ENCODE results near the gene FAM219A. TPM values are rescaled to one million over a fixed set of nuclear protein-coding genes. Genes with fewer than 3 reads are reported as not detected.

The FAM219A gene
- total RNA-seq, 1 donor from 2014 or later = 35.7 TPM

DNA sequence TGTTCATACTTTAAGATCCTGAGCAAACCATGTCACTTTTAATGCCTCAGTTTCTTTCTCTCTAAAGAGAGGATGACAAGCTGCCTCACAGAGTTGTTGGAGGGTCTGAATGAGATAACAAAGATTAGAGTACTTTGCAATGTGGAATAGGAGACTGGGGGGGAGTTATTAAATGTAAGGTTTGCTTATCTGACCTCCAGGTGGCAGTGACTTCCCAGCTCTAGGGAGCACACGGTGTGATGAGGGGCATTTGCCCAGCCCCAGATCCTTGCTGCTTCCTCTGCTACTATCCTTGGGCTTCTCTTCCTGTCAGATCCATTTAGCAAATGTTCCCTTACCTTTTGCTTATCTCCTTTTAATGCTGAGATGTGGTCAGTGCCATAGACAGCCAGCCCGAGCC lies 33.7 kb upstream of the FAM219A start:
- TF ChIP-seq, protein P1, sequence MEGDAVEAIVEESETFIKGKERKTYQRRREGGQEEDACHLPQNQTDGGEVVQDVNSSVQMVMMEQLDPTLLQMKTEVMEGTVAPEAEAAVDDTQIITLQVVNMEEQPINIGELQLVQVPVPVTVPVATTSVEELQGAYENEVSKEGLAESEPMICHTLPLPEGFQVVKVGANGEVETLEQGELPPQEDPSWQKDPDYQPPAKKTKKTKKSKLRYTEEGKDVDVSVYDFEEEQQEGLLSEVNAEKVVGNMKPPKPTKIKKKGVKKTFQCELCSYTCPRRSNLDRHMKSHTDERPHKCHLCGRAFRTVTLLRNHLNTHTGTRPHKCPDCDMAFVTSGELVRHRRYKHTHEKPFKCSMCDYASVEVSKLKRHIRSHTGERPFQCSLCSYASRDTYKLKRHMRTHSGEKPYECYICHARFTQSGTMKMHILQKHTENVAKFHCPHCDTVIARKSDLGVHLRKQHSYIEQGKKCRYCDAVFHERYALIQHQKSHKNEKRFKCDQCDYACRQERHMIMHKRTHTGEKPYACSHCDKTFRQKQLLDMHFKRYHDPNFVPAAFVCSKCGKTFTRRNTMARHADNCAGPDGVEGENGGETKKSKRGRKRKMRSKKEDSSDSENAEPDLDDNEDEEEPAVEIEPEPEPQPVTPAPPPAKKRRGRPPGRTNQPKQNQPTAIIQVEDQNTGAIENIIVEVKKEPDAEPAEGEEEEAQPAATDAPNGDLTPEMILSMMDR (IDR thresholded peaks at IDR 0.05) = no peak
- Mint-ChIP-seq H3K36me3 (ENCODE audit: low read depth) (no peaks in the 10 kb centered on the region), H3K27ac (ENCODE audit: unreplicated experiment) (no peak overlapping the region), H3K9me3 (ENCODE audit: low read depth) (no peaks in the 10 kb centered on the region), H3K4me1 (ENCODE audit: low read depth) (no peaks in the 10 kb centered on the region), H3K4me3 (ENCODE audit: unreplicated experiment) (no peak overlapping the region), H3K27me3 (ENCODE audit: low read depth) (peaks cover 38% of the 10 kb centered on the region)
- no peak for DNase-seq (ENCODE audit: low spot score)

DNA sequence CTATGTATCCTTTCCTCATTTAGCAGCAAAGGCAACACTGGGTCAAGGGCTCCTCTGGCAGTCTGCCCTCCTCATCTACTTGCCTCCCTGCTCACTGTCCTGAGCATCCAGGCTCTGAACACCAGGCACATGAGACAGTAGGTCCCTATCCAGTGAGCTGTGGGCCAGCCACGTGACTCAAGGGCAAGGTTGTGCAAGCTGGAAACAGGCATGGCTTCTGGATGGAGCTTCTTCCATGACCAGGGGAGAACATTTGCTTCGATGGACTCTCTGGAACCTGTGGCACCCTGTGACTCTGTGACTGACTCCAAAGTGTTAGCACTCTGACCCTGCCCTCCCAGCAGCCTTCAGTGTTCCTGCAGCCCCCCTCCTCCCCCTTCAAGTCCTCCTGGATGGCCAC lies 33.2 kb upstream of the FAM219A start:
- H3K4me1 Mint-ChIP-seq (ENCODE audit: low read depth) = no peaks in the 10 kb centered on the region
- H3K4me3 Mint-ChIP-seq (ENCODE audit: unreplicated experiment) = no peak overlapping the region
- H3K27me3 Mint-ChIP-seq (ENCODE audit: low read depth) = peaks cover 41% of the 10 kb centered on the region
- H3K27ac Mint-ChIP-seq (ENCODE audit: unreplicated experiment) = no peak overlapping the region
- no peaks in the 10 kb centered on the region for H3K36me3 Mint-ChIP-seq (ENCODE audit: low read depth)
- H3K9me3 Mint-ChIP-seq (ENCODE audit: low read depth) = no peaks in the 10 kb centered on the region
- no peak for DNase-seq (ENCODE audit: low spot score)
- TF ChIP-seq, protein P1 (IDR thresholded peaks at IDR 0.05) = no peak

GRCh38 chr9:34490760-34491159 lies 32.4 kb upstream of the FAM219A start:
- Mint-ChIP-seq H3K36me3 (ENCODE audit: low read depth) (no peaks in the 10 kb centered on the region), H3K4me1 (ENCODE audit: low read depth) (no peaks in the 10 kb centered on the region), H3K27me3 (ENCODE audit: low read depth) (peaks cover 40% of the 10 kb centered on the region), H3K4me3 (ENCODE audit: unreplicated experiment) (no peak overlapping the region), H3K27ac (ENCODE audit: unreplicated experiment) (no peak overlapping the region), H3K9me3 (ENCODE audit: low read depth) (no peaks in the 10 kb centered on the region)
- DNase-seq (ENCODE audit: low spot score) = no peak
- TF ChIP-seq, protein P1 (IDR thresholded peaks at IDR 0.05) = no peak

DNA sequence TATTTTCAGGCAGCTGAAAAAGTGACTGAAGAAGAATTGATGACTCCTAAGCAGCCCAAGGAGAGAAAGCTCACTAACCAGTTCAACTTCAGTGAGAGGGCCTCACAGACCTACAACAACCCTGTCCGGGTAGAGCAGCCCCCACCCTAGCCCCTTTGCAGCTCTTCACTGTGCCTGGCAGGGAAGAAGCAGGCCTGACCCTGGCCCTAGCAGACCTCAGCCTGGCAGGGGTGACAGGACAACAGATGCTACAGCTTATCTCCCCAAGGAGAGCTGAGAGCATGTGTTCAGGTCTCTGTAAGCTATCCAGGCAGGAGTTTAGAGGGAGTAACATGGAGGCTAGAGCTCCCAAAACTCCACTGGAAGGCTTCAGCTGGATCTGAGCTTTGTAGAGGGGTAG lies 32.0 kb upstream of the FAM219A start:
- no peaks in the 10 kb centered on the region for H3K4me1 Mint-ChIP-seq (ENCODE audit: low read depth)
- no peaks in the 10 kb centered on the region for H3K9me3 Mint-ChIP-seq (ENCODE audit: low read depth)
- no peak overlapping the region for H3K4me3 Mint-ChIP-seq (ENCODE audit: unreplicated experiment)
- TF ChIP-seq, protein P1 (IDR thresholded peaks at IDR 0.05) = no peak
- no peak for DNase-seq (ENCODE audit: low spot score)
- H3K36me3 Mint-ChIP-seq (ENCODE audit: low read depth) = no peaks in the 10 kb centered on the region
- H3K27me3 Mint-ChIP-seq (ENCODE audit: low read depth) = peaks cover 43% of the 10 kb centered on the region
- no peak overlapping the region for H3K27ac Mint-ChIP-seq (ENCODE audit: unreplicated experiment)

DNA sequence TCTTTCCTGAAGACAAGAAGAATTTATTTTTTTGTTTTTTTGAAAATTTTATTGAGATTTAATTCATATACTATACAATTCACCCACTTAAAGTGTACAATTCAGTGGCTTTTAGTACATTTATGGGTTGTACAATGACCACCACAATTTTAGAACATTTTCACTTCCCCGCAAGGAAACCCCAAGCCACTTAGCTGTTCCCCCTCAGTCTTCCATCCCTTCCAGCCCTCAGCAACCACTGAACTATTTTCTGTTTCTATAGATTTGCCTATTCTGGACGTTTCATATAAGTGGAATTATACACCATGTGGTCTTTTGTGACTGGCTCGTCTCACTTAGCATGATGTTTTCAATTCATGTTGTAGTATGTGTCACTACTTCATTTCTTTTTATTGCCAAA lies 28.2 kb upstream of the FAM219A start:
- H3K4me3 Mint-ChIP-seq (ENCODE audit: unreplicated experiment) = no peak overlapping the region

More for the DNA sequence above, 28.2 kb upstream of the FAM219A start:
- Mint-ChIP-seq H3K4me1 (ENCODE audit: low read depth) (no peaks in the 10 kb centered on the region), H3K27me3 (ENCODE audit: low read depth) (peaks cover 42% of the 10 kb centered on the region), H3K9me3 (ENCODE audit: low read depth) (no peaks in the 10 kb centered on the region), H3K27ac (ENCODE audit: unreplicated experiment) (no peak overlapping the region), H3K36me3 (ENCODE audit: low read depth) (no peaks in the 10 kb centered on the region)
- TF ChIP-seq, protein P1 (IDR thresholded peaks at IDR 0.05) = no peak
- no peak for DNase-seq (ENCODE audit: low spot score)

All from chondrocyte (in vitro differentiated cells).